ENCODE measurements around the gene MRPL40.
A peak's percentile ranks its signal among the peaks of the same experiment; 100 is the strongest.

The MRPL40 gene

DNA sequence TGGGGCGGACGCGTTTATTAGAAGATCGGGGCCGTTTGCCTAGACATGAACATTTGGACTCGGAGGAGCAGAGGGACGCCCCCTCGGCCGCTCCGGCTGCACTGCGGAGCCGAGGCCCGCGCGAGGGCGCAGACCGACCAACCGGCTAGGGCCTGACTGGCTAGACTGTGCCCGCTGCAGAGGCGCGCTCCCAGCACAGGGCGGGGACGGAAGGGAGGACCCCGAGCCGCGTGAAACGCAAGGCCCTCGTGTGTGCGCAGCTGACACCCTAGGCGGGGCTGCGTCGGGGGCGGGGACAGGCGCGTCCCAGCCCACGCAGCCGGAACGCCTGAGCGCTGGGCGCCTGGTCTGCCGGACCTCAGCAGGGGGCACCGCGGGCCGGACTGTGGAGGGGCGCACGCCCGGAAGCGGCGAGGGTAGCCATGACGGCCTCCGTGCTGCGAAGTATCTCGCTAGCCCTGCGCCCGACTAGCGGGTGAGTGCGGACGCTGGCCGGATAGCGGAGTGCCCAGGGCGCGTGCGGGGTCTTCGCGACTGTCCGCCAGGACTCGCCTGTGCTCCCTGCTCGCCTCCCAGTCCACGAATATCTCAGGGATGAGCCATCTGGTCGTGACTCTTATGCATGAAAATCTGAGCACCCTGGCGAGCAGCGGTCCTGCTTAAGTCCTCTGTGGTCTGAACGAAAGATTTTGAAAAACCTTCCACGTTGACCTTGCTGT, at the start of gene MRPL40:
TSS of gene MRPL40 (plus strand) at position 413 of the 719 bp plus-strand sequence. CDS start at position 423, 10 bp downstream.
- DNase-seq: peak in 55 of 56 donors; percentile 71 to 97 (median 91)

DNA sequence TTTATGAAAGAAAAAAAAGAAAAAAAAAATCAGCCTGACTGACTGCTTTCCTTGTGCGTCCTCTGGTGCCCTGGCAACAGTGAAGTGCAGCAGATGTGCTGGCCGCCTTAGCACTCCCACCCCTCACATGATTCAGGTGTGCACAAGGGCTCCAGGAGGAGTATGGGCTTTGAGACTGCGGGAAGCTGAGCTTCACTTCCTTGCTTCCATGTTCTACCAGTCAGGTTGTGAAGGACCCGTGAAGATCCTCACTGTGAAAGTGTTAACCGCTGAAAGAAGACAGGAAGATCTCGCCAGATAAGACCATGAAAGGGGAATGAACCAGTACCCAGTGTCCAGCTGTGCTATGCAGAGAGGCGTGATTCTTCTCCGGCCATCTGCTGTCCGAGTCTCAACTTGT, 49.1 kb upstream of the MRPL40 start:
- no peak for DNase-seq

DNA sequence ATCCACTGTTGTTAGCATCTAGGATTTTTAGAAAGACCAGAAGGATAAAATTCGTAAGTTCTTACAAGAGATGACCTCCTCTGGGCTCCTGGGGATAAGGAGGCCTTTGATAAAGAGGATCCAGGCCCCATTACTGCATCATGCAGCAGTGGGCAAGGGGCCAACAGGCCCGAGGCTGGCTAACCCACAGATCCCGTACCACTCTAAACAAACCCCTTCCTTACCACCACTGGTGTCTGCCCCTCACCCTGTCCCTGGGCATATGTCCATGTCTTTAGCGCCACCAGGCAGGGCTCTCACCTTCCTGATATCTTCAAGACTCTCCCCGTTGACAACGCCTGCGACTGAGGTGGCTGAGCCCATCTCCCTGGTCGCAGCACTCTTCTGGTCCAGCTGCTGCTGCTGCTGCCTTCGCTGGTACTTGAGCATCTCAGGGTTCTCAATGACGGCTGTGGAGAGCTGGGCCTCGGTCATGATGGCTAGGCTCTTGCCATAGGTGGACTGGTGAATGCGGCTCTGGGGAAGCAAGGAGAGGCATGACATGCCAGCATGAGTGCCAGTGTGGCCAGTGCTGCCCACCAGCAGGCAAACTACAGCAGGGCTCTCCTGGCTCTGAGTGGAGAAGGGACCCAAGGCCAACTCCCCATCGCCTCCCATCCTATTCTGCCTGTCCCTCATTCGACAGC, 47.0 kb upstream of the MRPL40 start:
- DNase-seq: no peak

DNA sequence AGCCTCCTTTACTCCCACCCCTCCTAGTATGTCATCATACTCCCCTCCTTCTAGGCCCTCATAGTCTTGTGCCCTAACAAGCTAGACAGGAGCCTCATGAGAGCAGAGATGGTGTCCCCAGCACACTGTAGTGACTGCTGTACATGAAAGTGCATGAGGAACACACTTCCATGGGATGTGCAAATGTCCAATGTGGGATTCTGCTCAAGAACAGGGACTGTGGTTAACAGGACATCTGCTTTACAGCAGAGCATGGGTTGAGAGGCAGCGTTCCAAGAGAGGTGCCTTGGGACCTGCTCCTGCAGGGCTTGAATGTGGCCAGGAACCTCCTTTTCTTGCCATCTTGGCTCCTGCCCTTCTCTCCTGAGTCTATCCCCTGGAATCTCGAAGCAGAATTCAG, 46.1 kb upstream of the MRPL40 start:
- DNase-seq: no peak

DNA sequence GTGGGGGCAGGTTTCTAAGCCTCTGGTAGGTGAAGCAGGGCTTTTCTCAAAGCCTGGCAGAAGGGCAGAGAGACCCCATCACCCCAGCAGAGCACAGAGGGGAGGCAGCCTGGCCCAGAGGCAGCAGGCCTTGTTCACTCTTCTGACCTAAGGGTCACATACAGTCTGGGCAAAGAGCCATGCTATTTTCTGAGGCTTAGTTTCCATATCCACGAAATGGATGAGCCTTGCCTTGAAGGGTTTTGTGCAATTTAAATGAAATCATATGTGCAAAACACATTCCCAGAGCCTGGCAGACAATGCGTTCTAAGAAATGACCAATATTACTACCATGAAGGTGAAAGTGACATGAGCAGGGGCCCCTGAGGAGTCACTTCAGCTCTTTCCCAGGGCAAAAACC, 45.3 kb upstream of the MRPL40 start:
- no peak for DNase-seq

DNA sequence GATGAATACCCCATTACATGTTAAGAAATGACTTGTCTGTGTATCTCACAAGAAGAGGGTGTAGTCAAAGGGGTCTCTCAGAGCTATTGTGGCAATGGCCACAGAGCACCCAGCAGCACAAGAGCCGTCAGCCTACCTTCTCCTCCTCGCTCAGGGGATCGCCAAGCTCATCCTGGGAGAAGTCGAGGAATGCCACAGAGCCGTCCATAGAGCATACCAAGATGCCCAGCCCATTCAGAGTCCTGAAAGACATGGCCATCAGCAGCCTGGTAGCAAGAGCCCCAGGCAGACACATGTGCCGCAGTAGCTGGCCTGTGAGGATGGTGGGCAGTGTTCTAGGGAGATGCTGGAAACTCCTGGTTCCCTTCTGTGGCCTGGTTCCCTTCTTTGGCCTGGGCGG, 44.8 kb upstream of the MRPL40 start:
- no peak for DNase-seq

DNA sequence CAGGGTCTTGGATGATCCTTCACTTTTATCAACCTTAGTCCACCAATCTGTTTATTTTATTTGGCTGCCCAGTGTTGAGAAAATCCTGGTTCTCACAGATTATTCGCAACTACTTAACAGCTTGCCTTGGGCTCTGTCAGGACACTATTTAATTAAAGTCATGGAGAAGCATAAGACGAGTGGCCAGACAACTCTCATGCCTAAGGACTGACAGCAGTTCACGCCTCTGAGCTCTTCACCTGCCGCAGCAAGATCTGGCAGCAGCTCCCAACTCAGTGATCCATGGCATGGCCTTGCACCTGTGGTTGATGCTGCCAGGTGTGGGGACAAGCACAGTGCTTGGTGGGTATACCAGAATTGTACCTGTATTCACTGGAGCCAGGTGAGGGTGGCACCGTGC, 38.6 kb upstream of the MRPL40 start:
- no peak for DNase-seq

DNA sequence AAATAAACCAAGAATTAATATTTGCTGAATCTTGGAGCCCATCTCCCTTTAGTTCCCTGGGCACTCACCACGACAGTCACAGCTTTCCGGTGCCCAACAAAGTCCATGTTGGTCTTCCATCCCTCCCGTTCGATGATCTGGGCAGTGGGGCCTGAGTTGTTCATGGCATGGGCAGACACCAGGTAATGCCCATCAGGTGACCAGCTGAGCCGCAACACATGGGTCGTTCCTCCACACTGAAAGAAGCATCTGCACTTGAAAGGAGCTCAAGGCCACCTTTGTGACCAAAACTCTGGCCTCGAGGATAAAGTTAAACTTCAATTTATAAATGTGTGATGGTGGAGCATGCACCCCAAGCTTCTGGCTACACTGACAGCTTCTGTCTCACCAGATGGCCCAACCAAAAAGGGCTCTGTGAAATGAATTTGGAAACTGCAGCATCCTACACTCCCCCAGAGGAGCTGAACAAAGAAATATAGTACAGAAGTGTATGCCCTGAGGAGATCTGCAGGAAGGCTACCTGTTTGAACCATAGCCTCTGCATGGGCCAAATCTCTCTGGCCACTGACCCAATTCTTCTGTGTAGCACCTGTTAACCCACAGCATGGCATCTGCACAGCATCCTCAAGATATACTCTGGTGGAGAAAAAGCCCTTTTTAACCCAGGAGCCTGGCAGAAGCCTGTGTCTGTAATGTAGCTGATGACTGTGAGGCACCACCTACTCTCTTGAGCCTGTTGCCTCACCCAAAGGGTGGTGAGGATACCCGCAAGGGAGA, 37.9 kb upstream of the MRPL40 start:
- no peak for DNase-seq

DNA sequence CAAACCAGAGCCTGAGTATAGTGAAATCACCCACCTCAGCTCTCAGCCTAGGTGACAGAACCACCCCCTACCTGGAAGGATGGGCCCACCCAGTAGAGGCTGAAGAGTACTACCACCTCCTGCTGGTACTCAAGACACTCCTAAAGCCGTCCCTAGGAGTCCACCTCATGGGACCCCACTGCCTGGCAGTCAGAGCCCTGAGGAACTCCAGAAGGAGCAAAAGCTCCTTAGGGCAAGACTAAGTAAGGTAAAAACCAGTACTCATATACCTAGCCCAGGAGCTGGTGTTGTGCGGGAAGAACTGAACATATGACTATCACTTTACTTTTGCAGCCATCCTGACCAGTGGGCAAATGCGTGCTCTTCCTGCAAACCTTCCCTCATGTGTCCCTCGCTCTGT, 37.1 kb upstream of the MRPL40 start:
- DNase-seq: no peak

DNA sequence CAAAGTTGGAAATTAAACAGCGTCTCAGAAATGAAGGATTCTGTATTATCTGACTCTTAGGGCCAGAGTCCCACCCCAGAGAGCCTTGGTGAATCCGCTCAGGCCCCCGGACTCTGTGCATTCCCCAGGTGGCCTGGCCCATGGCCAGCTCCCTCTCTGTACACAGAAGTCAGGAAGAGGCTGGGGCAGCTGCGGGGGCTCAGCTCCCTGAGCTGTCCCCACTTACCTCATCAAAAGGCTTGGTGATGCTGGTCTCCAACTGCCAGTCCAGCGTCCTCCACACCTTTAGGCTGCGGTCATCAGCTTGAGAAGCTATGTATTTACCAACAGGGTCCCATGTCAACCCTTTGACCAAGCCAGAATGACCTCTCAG, 35.8 kb upstream of the MRPL40 start:
- DNase-seq: no peak

DNA sequence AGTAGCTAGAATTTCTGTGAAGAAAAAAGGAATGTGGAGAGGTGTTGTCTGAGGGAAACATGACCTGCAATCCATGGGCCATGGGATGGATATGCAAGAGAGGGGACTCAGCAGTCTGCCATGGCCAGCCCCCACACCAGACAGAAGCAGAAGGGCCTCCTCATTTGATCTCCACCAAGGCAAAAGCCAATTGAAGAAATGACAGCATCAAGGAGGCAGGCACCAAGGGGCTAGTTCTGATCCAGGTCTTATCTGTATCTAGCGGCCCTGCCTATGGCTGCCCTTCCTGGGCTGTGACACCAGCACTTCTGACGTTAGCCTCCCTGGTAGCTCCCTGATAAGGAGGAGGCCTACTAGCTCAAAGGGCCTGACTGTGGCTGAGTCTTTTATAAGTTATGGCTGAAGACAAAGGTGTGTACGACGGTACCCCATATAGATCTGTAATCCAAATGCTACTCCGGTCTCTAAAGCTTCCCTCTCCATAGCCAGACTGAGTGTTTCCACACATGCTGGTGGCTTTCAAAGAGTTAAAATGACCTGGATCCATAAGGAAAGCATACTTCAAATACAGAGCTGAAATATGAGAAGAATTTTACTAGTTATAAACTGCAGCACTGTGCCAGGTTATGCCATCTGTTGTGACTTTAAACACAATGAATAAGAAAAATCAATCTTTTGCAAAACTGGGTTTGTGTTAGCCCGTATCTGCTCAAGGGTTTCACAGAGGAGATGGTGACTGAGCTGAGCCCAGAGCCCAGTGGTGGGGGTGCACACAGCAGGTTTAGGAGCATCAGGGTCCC, 35.2 kb upstream of the MRPL40 start:
- DNase-seq: no peak

DNA sequence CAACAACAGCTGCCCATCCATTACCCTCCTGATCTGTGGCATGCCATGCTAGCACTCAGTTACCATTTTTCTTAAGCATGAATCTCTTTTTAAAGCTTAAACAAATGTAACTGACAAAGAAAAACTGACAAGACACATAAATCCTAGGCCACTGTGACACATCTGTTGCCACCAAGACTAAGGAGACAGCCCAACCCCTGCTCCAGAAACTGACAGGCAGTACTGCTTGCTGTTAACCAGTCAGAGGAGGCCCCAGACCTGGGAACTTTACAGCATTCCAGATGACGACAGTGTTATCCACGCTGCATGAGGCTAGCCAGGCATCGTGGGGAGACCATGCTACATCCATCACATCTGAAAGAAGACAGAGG, 34.6 kb upstream of the MRPL40 start:
- no peak for DNase-seq

DNA sequence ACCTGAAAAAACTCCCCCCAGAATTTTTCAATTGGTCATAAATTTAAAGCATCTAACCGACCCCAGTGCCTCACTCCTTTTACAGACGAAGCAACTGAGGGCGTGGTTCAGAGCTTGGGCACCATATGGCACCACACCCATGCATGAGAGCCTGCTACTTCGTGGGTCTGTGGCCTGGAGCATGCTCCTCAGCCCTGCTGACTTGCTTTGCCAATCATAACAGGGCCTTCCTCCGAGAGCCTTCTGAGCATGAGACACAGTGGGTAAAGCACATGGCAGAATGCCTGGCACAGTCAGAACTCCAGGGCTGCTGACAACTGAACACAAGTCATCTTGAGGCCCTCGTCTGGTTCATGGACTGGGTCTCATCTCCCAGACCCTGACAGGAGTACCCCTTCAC, 34.1 kb upstream of the MRPL40 start:
- no peak for DNase-seq

DNA sequence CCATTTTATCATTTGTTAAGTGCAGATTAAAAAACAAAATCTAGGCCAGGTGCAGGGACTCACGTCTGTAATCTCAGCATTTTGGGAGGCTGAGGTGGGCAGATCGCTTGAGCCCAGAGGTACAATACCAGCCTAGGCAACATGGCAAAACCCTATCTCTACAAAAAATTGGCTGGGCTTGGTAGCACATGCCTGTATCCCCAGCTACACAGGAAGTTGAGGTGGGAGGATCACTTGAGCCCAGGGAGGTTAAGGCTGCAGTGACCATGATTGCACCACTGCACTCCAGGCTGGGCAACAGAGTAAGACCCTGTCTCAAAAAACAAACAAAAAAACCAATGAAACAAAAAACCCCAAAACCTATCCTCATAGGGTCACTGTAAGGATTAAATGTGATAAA, 33.7 kb upstream of the MRPL40 start:
- no peak for DNase-seq

DNA sequence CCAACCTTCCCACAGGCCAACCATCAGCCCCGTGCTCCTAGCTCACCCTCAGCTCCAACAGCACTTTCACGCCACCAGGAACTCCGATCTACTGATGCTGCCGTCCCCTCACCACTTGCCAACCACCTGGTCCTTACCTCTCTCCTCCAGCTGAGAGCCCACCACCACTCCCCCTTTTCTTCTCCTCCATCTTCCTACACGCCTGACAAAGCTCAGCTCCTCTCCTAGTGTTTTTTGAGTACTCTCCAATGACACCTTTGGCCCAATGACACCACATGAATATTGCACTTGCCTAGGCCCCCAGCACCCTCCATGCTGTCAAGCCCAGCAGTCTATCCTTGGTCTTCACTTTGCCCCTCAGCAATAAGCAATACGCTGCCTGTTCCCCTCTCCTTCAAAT, 31.5 kb upstream of the MRPL40 start:
- DNase-seq: no peak

DNA sequence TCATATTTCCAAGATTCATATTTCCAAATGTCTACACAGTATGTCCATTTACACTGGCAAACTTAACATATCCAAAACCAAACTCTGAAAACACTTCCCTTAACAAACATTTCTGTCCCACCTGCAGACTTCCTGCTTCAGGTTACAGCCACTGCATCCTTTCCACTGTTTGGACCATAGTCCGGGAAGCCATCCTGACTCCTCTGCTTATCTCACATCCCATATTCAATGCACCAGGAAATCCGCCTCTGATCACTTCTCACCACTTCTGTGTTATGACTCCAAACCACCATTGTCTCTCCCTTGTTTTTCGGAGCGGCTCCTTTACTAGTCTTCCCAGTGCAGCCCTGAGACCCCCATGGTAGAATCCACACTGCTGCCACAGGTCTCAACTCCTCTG, 30.9 kb upstream of the MRPL40 start:
- no peak for DNase-seq

DNA sequence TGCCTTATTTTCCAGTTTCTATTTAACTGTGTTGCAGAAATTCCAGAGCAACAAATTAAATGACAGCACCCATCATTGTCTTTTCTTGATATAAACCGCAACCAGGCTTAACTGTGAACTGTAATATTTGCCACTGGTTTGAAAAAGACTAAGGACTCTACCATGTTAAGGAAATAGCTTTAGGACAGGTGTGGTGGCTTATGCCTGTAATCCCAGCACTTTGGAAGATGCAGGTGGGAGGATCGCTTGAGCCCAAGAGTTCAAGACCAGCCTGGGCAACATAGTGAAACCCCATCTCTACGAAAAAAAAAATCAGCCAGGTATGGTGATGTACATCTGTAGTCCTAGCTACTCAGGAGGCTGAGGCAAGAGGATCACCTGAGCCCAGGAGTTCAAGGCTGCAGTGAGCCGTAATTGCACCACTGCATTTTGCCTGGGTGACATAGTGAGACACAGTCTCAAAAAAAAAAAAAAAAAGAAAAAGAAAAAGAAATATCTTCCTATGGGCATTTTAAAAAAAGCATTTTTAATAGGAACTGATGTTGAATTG, 29.6 kb upstream of the MRPL40 start:
- DNase-seq: no peak

DNA sequence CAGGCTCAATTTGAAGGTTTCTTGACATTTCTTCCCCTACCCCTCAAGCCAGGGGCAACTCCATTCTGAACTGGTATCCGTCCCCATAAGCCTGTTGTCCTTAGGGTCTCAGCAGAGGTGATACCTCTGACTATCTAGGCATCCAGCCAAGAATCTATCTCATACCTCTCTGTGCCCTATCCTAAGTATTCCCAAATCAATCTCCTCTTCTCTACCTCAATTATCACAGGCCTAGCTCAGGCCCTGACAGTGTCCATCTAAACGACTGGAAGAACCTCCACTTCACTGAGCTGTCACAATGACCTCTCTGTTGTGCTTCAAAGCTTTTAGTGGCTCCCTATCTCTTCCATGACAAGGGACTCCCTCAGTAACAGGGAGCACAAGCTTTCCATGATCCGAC, 27.7 kb upstream of the MRPL40 start:
- DNase-seq: no peak

DNA sequence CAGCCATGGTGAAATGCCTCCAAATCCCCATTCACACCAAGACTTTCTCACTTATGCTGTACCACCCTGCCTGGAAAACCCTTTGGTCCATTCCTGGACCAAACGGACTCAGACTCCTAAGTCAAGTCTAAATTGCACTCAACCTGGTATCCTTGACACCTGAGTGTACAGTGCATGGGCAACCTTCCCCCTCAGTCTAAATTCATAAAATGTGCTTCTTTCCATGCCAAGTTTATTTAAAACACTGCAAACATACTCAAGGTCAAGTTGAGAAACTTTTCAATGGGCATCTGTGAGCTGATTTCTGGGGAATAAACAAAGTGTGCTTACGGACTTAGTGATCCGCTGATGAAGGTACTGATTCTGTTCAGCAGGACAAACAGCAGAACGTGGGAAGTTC, 27.2 kb upstream of the MRPL40 start:
- DNase-seq: no peak

DNA sequence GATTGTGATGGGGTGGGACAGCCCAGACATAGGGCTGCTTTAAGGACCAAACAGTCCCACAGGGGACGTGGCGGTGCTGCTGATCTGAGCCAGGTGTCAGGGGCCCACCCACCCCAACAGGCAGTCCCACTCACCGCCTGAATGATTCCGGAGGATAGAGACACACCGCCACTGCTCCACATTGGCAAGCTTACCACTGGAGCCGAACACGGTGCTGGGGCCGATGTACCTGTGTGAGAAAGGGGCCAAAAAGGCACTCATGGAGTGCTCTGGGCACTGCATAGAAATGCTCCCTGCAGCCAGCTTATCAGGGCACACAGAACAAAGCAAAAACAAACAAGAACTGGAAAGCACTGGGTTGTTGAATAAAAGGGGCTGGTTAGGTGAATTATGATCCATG, 26.7 kb upstream of the MRPL40 start:
- DNase-seq: no peak

DNA sequence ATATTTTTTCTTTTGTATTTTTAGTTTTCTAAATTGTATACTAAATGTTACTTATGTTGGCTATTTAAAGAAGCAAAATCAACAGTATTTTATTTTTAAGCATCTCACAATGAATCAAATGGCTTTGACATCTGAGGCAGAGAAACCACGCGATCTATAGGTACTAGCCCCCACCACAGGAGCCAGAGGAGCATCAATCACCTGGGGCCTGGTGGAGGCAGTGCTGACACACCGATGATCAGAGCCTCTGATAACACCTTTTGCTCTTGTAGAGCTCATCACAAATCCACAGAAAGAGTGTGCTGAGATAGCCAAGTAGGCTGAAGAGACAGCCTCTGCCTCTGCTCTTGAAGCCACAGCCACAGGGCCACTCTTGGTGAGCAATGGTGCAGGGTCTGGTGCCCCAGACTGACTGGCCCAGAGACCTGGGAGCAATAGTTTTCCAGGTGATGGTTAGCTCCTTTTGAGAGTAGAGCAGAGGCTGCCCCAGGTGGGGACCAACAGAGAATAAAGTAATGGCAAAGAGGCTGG, 26.0 kb upstream of the MRPL40 start:
- no peak for DNase-seq

Data from amygdala (tissue), 56 donors.